Measurements from ENCODE around the gene TMEM117.
"Not testable (repeated sequence)": the region's sequence is repeated elsewhere in the genome, so short reads cannot be mapped to it uniquely, and the experiment has no call there.

Gene TMEM117

GRCh38 chr12:44331269-44331668 is 495.4 kb downstream of the TMEM117 start:
- DNase-seq, result no peak

- DNase-seq, result no peak
Observed at GRCh38 chr12:44334347-44334746, 498.5 kb downstream of the TMEM117 start.

- no peak for DNase-seq
Observed at GRCh38 chr12:44335030-44335429, 499.1 kb downstream of the TMEM117 start.

GRCh38 chr12:44336577-44336976 is 500.7 kb downstream of the TMEM117 start:
- no peak for DNase-seq

GRCh38 chr12:44342371-44342770 is 506.5 kb downstream of the TMEM117 start:
- no peak for DNase-seq

- no peak for DNase-seq
Observed at GRCh38 chr12:44347145-44347544, 511.3 kb downstream of the TMEM117 start.

- no peak for DNase-seq
Observed at GRCh38 chr12:44357494-44357893, 521.6 kb downstream of the TMEM117 start.

GRCh38 chr12:44358636-44359035 is 522.8 kb downstream of the TMEM117 start:
- no peak for DNase-seq

- DNase-seq, result no peak
Observed at GRCh38 chr12:44362947-44363346, 527.1 kb downstream of the TMEM117 start.

GRCh38 chr12:44367136-44367535 is 531.3 kb downstream of the TMEM117 start:
- no peak for DNase-seq

- DNase-seq, result no peak
Observed at GRCh38 chr12:44367916-44368315, 532.0 kb downstream of the TMEM117 start.

- DNase-seq, result no peak
Observed at GRCh38 chr12:44369998-44370397, 534.1 kb downstream of the TMEM117 start.

GRCh38 chr12:44370982-44371381 is 535.1 kb downstream of the TMEM117 start:
- no peak for DNase-seq

- no peak for DNase-seq
Observed at GRCh38 chr12:44372259-44372658, 536.4 kb downstream of the TMEM117 start.

GRCh38 chr12:44375694-44376093 is 539.8 kb downstream of the TMEM117 start:
- DNase-seq, result no peak

GRCh38 chr12:44377443-44378187 is 541.7 kb downstream of the TMEM117 start:
- DNase-seq, result no peak

GRCh38 chr12:44379113-44379512 is 543.2 kb downstream of the TMEM117 start:
- DNase-seq, result not testable (repeated sequence)

GRCh38 chr12:44379831-44380230 is 544.0 kb downstream of the TMEM117 start:
- DNase-seq, result no peak

GRCh38 chr12:44380861-44381260 is 545.0 kb downstream of the TMEM117 start:
- no peak for DNase-seq

GRCh38 chr12:44381341-44381740 is 545.5 kb downstream of the TMEM117 start:
- peak; percentile 49 for DNase-seq

GRCh38 chr12:44384136-44384535 is 548.3 kb downstream of the TMEM117 start:
- no peak for DNase-seq

GRCh38 chr12:44385964-44386363 is 550.1 kb downstream of the TMEM117 start:
- no peak for DNase-seq

GRCh38 chr12:44387581-44387980 is 551.7 kb downstream of the TMEM117 start:
- DNase-seq, result no peak

GRCh38 chr12:44389038-44389437 is 553.2 kb downstream of the TMEM117 start:
- DNase-seq, result no peak

GRCh38 chr12:44389896-44390295 is 554.0 kb downstream of the TMEM117 start:
- peak; percentile 47 for DNase-seq

Data from NCI-H446 treated with DMSO at 0.1 percent for 48 hours (cell line).